SK-N-SH treated with all-trans-retinoic acid at 6 μM for 48 hours (cell line): ENCODE measurements around the gene SULT1A1.

Experiments used
- ATAC-seq: fragments of 200-7000 bp; cut with Tn5 transposase; 3 replicates; pipeline ENCODE4 v1.9.1; 2020; ENCODE audit warnings: mild to moderate bottlenecking, moderate library complexity
- ARNTL ChIP-seq: fragments of 450-650 bp; formaldehyde crosslinking; IDR thresholded peaks from 2 replicates; pipeline ENCODE4 v1.5.0; 2020; ENCODE audit warnings: low read depth, mild to moderate bottlenecking, moderate library complexity, borderline replicate concordance
- BACH2 ChIP-seq: fragments of 250-450 bp; sonication (Bioruptor Pico); IDR thresholded peaks from 2 replicates; pipeline ENCODE4 v1.9.0; 2021; ENCODE audit warnings: mild to moderate bottlenecking, borderline replicate concordance
- ESRRG ChIP-seq: fragments of 250-450 bp; sonication (Bioruptor Pico); IDR thresholded peaks from 2 replicates; pipeline ENCODE4 v1.6.1; 2021; ENCODE audit warnings: mild to moderate bottlenecking
- ISL1 ChIP-seq: fragments of 250-450 bp; sonication (Bioruptor Pico); IDR thresholded peaks from 2 replicates; pipeline ENCODE4 v2.1.2; 2022; ENCODE audit warnings: mild to moderate bottlenecking, moderate library complexity
- OSR1 ChIP-seq: fragments of 250-450 bp; sonication (Bioruptor Pico); IDR thresholded peaks from 2 replicates; pipeline ENCODE4 v1.8.0; 2022; ENCODE audit warnings: moderate library complexity, mild to moderate bottlenecking, inconsistent platforms
- PPARA ChIP-seq: fragments of 250-450 bp; sonication (Bioruptor Pico); IDR thresholded peaks from 2 replicates; pipeline ENCODE4 v1.5.0; 2020; ENCODE audit warnings: mild to moderate bottlenecking, borderline replicate concordance
- SNAI2 ChIP-seq: fragments of 250-450 bp; sonication (Bioruptor Pico); IDR thresholded peaks from 2 replicates; pipeline ENCODE4 v1.5.0; 2020; ENCODE audit warnings: mild to moderate bottlenecking, moderate library complexity
- TCF4 ChIP-seq: fragments of 250-450 bp; sonication (Bioruptor Pico); IDR thresholded peaks from 2 replicates; pipeline ENCODE4 v1.8.0; 2021; ENCODE audit warnings: mild to moderate bottlenecking, moderate library complexity, borderline replicate concordance
- ZC3H10 ChIP-seq: fragments of 250-450 bp; sonication (Bioruptor Pico); IDR thresholded peaks from 2 replicates; pipeline ENCODE4 v1.5.1; 2021; ENCODE audit warnings: mild to moderate bottlenecking, moderate library complexity
- ZFP3 ChIP-seq: fragments of 250-450 bp; sonication (Bioruptor Pico); IDR thresholded peaks from 2 replicates; pipeline ENCODE4 v1.5.0; 2020; ENCODE audit warnings: mild to moderate bottlenecking, moderate library complexity
- ZNF565 ChIP-seq: fragments of 450-650 bp; formaldehyde crosslinking; conservative IDR thresholded peaks from 2 replicates; pipeline ENCODE4 v1.5.0; 2020; ENCODE audit warnings: low read depth, mild to moderate bottlenecking, moderate library complexity
- ZNF70 ChIP-seq: fragments of 450-650 bp; formaldehyde crosslinking; IDR thresholded peaks from 2 replicates; pipeline ENCODE4 v1.5.0; 2020; ENCODE audit warnings: mild to moderate bottlenecking, moderate library complexity
- TF ChIP-seq, protein P1 (sequence below): fragments of 250-450 bp; sonication (Bioruptor Pico); IDR thresholded peaks from 2 replicates; pipeline ENCODE4 v1.5.0; 2020; ENCODE audit warnings: mild to moderate bottlenecking, moderate library complexity
- TF ChIP-seq, protein P2 (sequence below): fragments of 250-450 bp; sonication (Bioruptor Pico); IDR thresholded peaks from 2 replicates; pipeline ENCODE4 v1.8.0; 2021; ENCODE audit warnings: low read depth, mild to moderate bottlenecking, moderate library complexity, borderline replicate concordance
- TF ChIP-seq, protein P3 (sequence below): fragments of 250-450 bp; sonication (Bioruptor Pico); IDR thresholded peaks from 2 replicates; pipeline ENCODE4 v1.5.1; 2020; ENCODE audit warnings: low read depth, mild to moderate bottlenecking, moderate library complexity

SULT1A1 gene

DNA sequence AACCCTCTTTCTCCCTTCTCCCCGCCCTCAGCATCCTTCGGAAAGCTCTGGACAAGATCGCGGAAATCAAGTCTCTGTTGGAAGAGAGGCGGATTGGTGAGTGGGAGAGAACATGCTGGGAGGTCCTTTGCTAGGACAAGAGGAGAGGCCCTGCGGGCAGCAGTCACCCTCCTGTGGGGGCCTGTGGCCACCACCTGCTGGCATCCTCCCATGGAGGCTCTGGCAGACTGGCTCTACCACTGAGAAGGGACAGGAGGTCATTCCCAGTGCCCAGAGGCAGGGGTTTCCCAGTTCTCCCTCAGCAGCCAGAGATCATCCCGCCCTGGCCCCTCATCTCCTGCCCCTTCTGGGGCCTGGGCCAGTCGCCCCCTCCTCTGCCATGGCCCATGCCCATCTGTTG, 20.8 kb downstream of the SULT1A1 start:
- no peak for ATAC-seq
- TF ChIP-seq, protein P1, sequence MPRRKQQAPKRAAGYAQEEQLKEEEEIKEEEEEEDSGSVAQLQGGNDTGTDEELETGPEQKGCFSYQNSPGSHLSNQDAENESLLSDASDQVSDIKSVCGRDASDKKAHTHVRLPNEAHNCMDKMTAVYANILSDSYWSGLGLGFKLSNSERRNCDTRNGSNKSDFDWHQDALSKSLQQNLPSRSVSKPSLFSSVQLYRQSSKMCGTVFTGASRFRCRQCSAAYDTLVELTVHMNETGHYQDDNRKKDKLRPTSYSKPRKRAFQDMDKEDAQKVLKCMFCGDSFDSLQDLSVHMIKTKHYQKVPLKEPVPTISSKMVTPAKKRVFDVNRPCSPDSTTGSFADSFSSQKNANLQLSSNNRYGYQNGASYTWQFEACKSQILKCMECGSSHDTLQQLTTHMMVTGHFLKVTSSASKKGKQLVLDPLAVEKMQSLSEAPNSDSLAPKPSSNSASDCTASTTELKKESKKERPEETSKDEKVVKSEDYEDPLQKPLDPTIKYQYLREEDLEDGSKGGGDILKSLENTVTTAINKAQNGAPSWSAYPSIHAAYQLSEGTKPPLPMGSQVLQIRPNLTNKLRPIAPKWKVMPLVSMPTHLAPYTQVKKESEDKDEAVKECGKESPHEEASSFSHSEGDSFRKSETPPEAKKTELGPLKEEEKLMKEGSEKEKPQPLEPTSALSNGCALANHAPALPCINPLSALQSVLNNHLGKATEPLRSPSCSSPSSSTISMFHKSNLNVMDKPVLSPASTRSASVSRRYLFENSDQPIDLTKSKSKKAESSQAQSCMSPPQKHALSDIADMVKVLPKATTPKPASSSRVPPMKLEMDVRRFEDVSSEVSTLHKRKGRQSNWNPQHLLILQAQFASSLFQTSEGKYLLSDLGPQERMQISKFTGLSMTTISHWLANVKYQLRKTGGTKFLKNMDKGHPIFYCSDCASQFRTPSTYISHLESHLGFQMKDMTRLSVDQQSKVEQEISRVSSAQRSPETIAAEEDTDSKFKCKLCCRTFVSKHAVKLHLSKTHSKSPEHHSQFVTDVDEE = no peak
- TF ChIP-seq TCF4 (no peak), ZNF565 (CRISPR knock-in tag) (no peak), PPARA (no peak)
- TF ChIP-seq, protein P2, sequence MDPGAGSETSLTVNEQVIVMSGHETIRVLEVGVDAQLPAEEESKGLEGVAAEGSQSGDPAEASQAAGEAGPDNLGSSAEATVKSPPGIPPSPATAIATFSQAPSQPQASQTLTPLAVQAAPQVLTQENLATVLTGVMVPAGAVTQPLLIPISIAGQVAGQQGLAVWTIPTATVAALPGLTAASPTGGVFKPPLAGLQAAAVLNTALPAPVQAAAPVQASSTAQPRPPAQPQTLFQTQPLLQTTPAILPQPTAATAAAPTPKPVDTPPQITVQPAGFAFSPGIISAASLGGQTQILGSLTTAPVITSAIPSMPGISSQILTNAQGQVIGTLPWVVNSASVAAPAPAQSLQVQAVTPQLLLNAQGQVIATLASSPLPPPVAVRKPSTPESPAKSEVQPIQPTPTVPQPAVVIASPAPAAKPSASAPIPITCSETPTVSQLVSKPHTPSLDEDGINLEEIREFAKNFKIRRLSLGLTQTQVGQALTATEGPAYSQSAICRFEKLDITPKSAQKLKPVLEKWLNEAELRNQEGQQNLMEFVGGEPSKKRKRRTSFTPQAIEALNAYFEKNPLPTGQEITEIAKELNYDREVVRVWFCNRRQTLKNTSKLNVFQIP = no peak

DNA sequence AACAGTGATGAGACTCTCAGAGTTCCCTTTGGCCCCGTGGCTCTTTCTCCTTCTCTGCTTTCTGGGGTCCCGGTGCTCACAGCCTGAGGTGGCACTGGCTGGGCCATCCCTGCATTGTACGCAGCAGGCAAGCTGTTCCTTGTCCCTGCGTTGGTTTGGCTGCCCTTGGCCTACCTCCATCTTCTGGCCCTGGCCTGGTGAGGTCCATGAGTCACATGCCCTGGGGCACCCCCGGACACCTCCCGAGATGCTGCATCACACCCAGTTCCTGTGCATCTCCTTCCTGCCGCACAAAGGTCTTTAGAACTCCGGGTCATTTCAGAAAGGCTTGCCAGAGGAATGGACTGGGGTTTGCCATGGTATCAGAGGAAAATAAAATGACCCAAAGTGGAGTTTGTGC, 22.5 kb downstream of the SULT1A1 start:
- TF ChIP-seq, protein P1 = no peak
- TF ChIP-seq TCF4 (no peak), ESRRG (no peak), OSR1 (no peak)
- no peak for ATAC-seq

DNA sequence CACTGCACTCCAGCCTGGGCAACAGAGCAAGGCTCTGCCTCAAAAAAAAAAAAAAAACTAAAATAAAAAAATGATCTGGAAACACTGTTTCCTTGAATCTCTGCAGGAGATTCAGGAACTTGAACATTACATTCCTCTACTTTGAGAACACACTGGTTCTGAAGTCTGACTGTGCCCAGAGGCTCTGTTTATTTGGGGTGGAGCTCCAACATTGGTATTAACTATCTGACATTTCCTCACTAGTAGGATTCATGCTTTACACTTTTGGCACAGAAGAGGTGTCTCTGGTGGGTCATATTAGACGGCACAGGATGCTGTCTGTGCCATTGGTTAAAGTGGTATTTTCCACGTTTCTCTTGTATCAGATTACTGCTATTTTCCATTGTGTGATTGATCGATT, 23.4 kb downstream of the SULT1A1 start:
- TF ChIP-seq ZNF70 (CRISPR knock-in tag) (no peak), SNAI2 (CRISPR knock-in tag) (no peak)
- TF ChIP-seq, protein P3, sequence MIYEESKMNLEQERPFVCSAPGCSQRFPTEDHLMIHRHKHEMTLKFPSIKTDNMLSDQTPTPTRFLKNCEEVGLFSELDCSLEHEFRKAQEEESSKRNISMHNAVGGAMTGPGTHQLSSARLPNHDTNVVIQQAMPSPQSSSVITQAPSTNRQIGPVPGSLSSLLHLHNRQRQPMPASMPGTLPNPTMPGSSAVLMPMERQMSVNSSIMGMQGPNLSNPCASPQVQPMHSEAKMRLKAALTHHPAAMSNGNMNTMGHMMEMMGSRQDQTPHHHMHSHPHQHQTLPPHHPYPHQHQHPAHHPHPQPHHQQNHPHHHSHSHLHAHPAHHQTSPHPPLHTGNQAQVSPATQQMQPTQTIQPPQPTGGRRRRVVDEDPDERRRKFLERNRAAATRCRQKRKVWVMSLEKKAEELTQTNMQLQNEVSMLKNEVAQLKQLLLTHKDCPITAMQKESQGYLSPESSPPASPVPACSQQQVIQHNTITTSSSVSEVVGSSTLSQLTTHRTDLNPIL = no peak
- ATAC-seq = no peak

DNA sequence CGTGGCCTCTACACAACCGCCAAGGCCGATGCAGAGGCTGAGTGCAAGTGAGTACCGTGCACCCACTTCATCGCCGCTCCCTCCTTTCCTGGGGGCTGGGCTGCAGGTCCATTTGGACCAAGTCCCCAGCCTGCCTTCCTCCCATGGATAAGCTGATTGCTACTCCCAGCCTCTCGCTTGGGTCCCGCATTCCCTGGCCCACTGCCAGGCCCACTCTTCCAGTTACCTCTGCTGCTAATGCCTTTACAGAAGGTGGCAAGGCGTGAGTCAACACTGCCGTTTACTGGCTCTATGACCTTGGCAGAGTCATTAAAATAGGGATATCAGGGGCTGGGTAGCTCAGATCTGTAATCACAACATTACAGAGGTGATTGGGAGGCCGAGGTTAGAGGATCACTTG, 24.2 kb downstream of the SULT1A1 start:
- no peak for TF ChIP-seq SNAI2 (CRISPR knock-in tag)
- TF ChIP-seq ZC3H10 (CRISPR knock-in tag) = no peak
- TF ChIP-seq ZFP3 = no peak
- TF ChIP-seq TCF4 = no peak
- no peak for TF ChIP-seq ARNTL (CRISPR knock-in tag)
- TF ChIP-seq, protein P3 = no peak
- no peak for TF ChIP-seq ZNF565 (CRISPR knock-in tag)
- no peak for TF ChIP-seq ESRRG
- TF ChIP-seq, protein P2 = no peak
- TF ChIP-seq PPARA = no peak
- TF ChIP-seq BACH2 (CRISPR knock-in tag) = no peak
- no peak for TF ChIP-seq ISL1 (CRISPR knock-in tag)
- TF ChIP-seq ZNF70 (CRISPR knock-in tag) = no peak
- ATAC-seq = no peak
